Measurements from ENCODE around the gene FLT3LG.

Gene FLT3LG

GRCh38 chr19:49479975-49480628 lies 6.1 kb downstream of the FLT3LG start:
- H3K4me1 ChIP-seq (ENCODE audit: low read length), result peaks cover 5% of the 10 kb centered on the region
- no peak overlapping the region for H3K4me2 ChIP-seq (ENCODE audit: low read length)
- H3K4me3 ChIP-seq (ENCODE audit: low read length), result no peak overlapping the region
- no peak for TF ChIP-seq CTCF (IDR thresholded peaks at IDR 0.05; ENCODE audit: low read depth, low read length)
- no peak for TF ChIP-seq EZH2phosphoT487 (IDR thresholded peaks at IDR 0.05; ENCODE audit: low read depth)
- H2AFZ ChIP-seq (ENCODE audit: low read depth, low read length), result no peak overlapping the region
- H3K36me3 ChIP-seq (replicated peaks; ENCODE audit: low read depth, low read length), result no peaks in the 10 kb centered on the region
- no peaks in the 10 kb centered on the region for H3K27me3 ChIP-seq (ENCODE audit: low read depth, low read length)
- no peaks in the 10 kb centered on the region for H3K9me3 ChIP-seq (ENCODE audit: insufficient read depth, low read length)
- H3K79me2 ChIP-seq (ENCODE audit: low read length), result no peaks in the 10 kb centered on the region
- no peak overlapping the region for H3K9ac ChIP-seq (ENCODE audit: low read length)
- H3K27ac ChIP-seq (ENCODE audit: low read length), result no peak overlapping the region
- no peaks in the 10 kb centered on the region for H4K20me1 ChIP-seq (ENCODE audit: insufficient read depth, low read length)

- Histone ChIP-seq H3K27ac (ENCODE audit: low read length) (no peak overlapping the region), H3K4me2 (ENCODE audit: low read length) (no peak overlapping the region), H2AFZ (ENCODE audit: low read depth, low read length) (no peak overlapping the region), H4K20me1 (ENCODE audit: insufficient read depth, low read length) (no peaks in the 10 kb centered on the region), H3K9ac (ENCODE audit: low read length) (no peak overlapping the region), H3K9me3 (ENCODE audit: insufficient read depth, low read length) (no peaks in the 10 kb centered on the region), H3K4me3 (ENCODE audit: low read length) (no peak overlapping the region), H3K4me1 (ENCODE audit: low read length) (peaks cover 5% of the 10 kb centered on the region), H3K79me2 (ENCODE audit: low read length) (no peaks in the 10 kb centered on the region), H3K27me3 (ENCODE audit: low read depth, low read length) (no peaks in the 10 kb centered on the region), H3K36me3 (replicated peaks; ENCODE audit: low read depth, low read length) (no peaks in the 10 kb centered on the region)
- no peak for TF ChIP-seq CTCF (IDR thresholded peaks at IDR 0.05; ENCODE audit: low read depth, low read length)
- TF ChIP-seq EZH2phosphoT487 (IDR thresholded peaks at IDR 0.05; ENCODE audit: low read depth), result no peak
Observed at GRCh38 chr19:49481020-49481683, 7.1 kb downstream of the FLT3LG start.

- Histone ChIP-seq H3K9ac (ENCODE audit: low read length) (no peak overlapping the region), H3K36me3 (replicated peaks; ENCODE audit: low read depth, low read length) (peaks cover 37% of the 10 kb centered on the region), H3K9me3 (ENCODE audit: insufficient read depth, low read length) (no peaks in the 10 kb centered on the region), H3K27me3 (ENCODE audit: low read depth, low read length) (no peaks in the 10 kb centered on the region), H4K20me1 (ENCODE audit: insufficient read depth, low read length) (peaks cover 34% of the 10 kb centered on the region), H3K4me1 (ENCODE audit: low read length) (peaks cover 21% of the 10 kb centered on the region), H3K79me2 (ENCODE audit: low read length) (peaks cover 42% of the 10 kb centered on the region), H3K4me2 (ENCODE audit: low read length) (peak overlapping the region; percentile 3; the same call in 1 of the 2 replicates), H3K27ac (ENCODE audit: low read length) (no peak overlapping the region), H2AFZ (ENCODE audit: low read depth, low read length) (no peak overlapping the region), H3K4me3 (ENCODE audit: low read length) (no peak overlapping the region)
- no peak for TF ChIP-seq EZH2phosphoT487 (IDR thresholded peaks at IDR 0.05; ENCODE audit: low read depth)
- no peak for TF ChIP-seq CTCF (IDR thresholded peaks at IDR 0.05; ENCODE audit: low read depth, low read length)
Observed at GRCh38 chr19:49486232-49486631, 12.2 kb downstream of the FLT3LG start.

GRCh38 chr19:49486710-49487276 lies 12.8 kb downstream of the FLT3LG start:
- H3K9me3 ChIP-seq (ENCODE audit: insufficient read depth, low read length), result no peaks in the 10 kb centered on the region
- H3K9ac ChIP-seq (ENCODE audit: low read length), result peak overlapping the region; percentile 42; the same call in 1 of the 2 replicates
- H3K4me3 ChIP-seq (ENCODE audit: low read length), result peak overlapping the region; percentile 67
- H3K36me3 ChIP-seq (replicated peaks; ENCODE audit: low read depth, low read length), result peaks cover 40% of the 10 kb centered on the region
- H2AFZ ChIP-seq (ENCODE audit: low read depth, low read length), result no peak overlapping the region
- peaks cover 34% of the 10 kb centered on the region for H4K20me1 ChIP-seq (ENCODE audit: insufficient read depth, low read length)
- H3K79me2 ChIP-seq (ENCODE audit: low read length), result peaks cover 42% of the 10 kb centered on the region
- no peak for TF ChIP-seq EZH2phosphoT487 (IDR thresholded peaks at IDR 0.05; ENCODE audit: low read depth)
- TF ChIP-seq CTCF (IDR thresholded peaks at IDR 0.05; ENCODE audit: low read depth, low read length), result no peak
- H3K27me3 ChIP-seq (ENCODE audit: low read depth, low read length), result no peaks in the 10 kb centered on the region
- peaks cover 18% of the 10 kb centered on the region for H3K4me1 ChIP-seq (ENCODE audit: low read length)
- H3K4me2 ChIP-seq (ENCODE audit: low read length), result peak overlapping the region; percentile 57
- no peak overlapping the region for H3K27ac ChIP-seq (ENCODE audit: low read length)

Measured in OCI-LY3 (cell line).